OCI-LY1 (cell line): Measurements from ENCODE around the gene USP34.

Source experiments
- H2AFZ ChIP-seq: fragments of 200-600 bp; sonication (generic), shearing (Covaris generic); 2 replicates; pipeline ENCODE4 v1.6.0; 2014; ENCODE audit warnings: antibody characterized with exemption, mild to moderate bottlenecking, low read length
- H3F3A ChIP-seq: fragments of 200-600 bp; sonication (generic), shearing (Covaris generic); 2 replicates; pipeline ENCODE4 v1.6.0; 2014; ENCODE audit warnings: mild to moderate bottlenecking, antibody characterized with exemption, low read length, moderate library complexity; ENCODE audit not compliant: insufficient read depth
- H3K27ac ChIP-seq: fragments of 200-600 bp; sonication (generic); 2 replicates; pipeline ENCODE4 v1.5.1; 2014; ENCODE audit warnings: low read length, mixed run types, mild to moderate bottlenecking, low read depth; ENCODE audit not compliant: poor library complexity, severe bottlenecking
- H3K27me3 ChIP-seq: fragments of 200-600 bp; sonication (generic); 2 replicates; pipeline ENCODE4 v1.6.0; 2014; ENCODE audit warnings: antibody characterized with exemption, mild to moderate bottlenecking, low read length, moderate library complexity; ENCODE audit not compliant: insufficient read depth
- H3K36me3 ChIP-seq: fragments of 200-600 bp; sonication (generic); 2 replicates; pipeline ENCODE4 v1.6.1; 2014; ENCODE audit warnings: mild to moderate bottlenecking, antibody characterized with exemption, low read length, moderate library complexity, mixed read lengths; ENCODE audit not compliant: insufficient read depth
- H3K4me1 ChIP-seq: fragments of 200-600 bp; sonication (generic); 2 replicates; pipeline ENCODE4 v1.5.1; 2014; ENCODE audit warnings: mild to moderate bottlenecking, low read length, moderate library complexity; ENCODE audit not compliant: insufficient read depth, severe bottlenecking
- H3K4me2 ChIP-seq: fragments of 200-600 bp; sonication (generic), shearing (Covaris generic); 2 replicates; pipeline ENCODE4 v1.6.1; 2014; ENCODE audit warnings: low read length
- H3K4me3 ChIP-seq: fragments of 200-600 bp; sonication (generic); 2 replicates; pipeline ENCODE4 v1.5.1; 2014; ENCODE audit warnings: low read length, low read depth, mild to moderate bottlenecking, mixed read lengths; ENCODE audit not compliant: poor library complexity, severe bottlenecking
- H3K79me2 ChIP-seq: fragments of 200-600 bp; shearing (Covaris generic); 2 replicates; pipeline ENCODE4 v1.6.1; 2016; ENCODE audit warnings: mixed run types, low read length, mixed read lengths; ENCODE audit not compliant: insufficient read depth
- H3K9ac ChIP-seq: fragments of 200-600 bp; sonication (generic), shearing (Covaris generic); 2 replicates; pipeline ENCODE4 v1.6.1; 2014; ENCODE audit warnings: mild to moderate bottlenecking, low read length, mixed read lengths
- H3K9me2 ChIP-seq: fragments of 200-600 bp; sonication (generic), shearing (Covaris generic); 2 replicates; pipeline ENCODE4 v1.6.1; 2014; ENCODE audit warnings: low read depth, mild to moderate bottlenecking, low read length, mixed read lengths
- H3K9me3 ChIP-seq: fragments of 200-600 bp; shearing (Covaris generic); 2 replicates; pipeline ENCODE4 v1.6.1; 2014; ENCODE audit warnings: low read length, mixed read lengths
- H4K20me1 ChIP-seq: fragments of 200-600 bp; sonication (generic), shearing (Covaris generic); 2 replicates; pipeline ENCODE4 v1.6.0; 2016; ENCODE audit warnings: mild to moderate bottlenecking, low read length; ENCODE audit not compliant: insufficient read depth
- EZH2 ChIP-seq: fragments of 200-600 bp; sonication (generic), shearing (Covaris generic); IDR thresholded peaks from 2 replicates; pipeline ENCODE4 v1.8.0; 2017; ENCODE audit warnings: borderline replicate concordance, mixed run types, mild to moderate bottlenecking, antibody characterized with exemption, low read length, moderate library complexity, mixed read lengths
- TF ChIP-seq, protein P1 (sequence below): fragments of 200-600 bp; sonication (generic), shearing (Covaris generic); IDR thresholded peaks from 2 replicates; pipeline ENCODE4 v1.5.1; 2017; ENCODE audit warnings: mild to moderate bottlenecking, antibody characterized with exemption, low read length, moderate library complexity, mixed read lengths

Gene USP34

GRCh38 chr2:61193670-61194561 is 277.0 kb downstream of the USP34 start:
- Histone ChIP-seq H3K9me3 (no peaks in the 10 kb centered on the region), H3F3A (no peaks in the 10 kb centered on the region), H3K79me2 (no peaks in the 10 kb centered on the region), H4K20me1 (no peaks in the 10 kb centered on the region), H3K27ac (no peak overlapping the region), H3K36me3 (peaks cover 56% of the 10 kb centered on the region), H3K4me2 (no peak overlapping the region), H3K4me1 (no peaks in the 10 kb centered on the region), H3K9ac (no peak overlapping the region), H3K4me3 (no peak overlapping the region), H2AFZ (no peak overlapping the region), H3K9me2 (no peaks in the 10 kb centered on the region), H3K27me3 (no peaks in the 10 kb centered on the region)
- no peak for TF ChIP-seq EZH2
- TF ChIP-seq, protein P1, sequence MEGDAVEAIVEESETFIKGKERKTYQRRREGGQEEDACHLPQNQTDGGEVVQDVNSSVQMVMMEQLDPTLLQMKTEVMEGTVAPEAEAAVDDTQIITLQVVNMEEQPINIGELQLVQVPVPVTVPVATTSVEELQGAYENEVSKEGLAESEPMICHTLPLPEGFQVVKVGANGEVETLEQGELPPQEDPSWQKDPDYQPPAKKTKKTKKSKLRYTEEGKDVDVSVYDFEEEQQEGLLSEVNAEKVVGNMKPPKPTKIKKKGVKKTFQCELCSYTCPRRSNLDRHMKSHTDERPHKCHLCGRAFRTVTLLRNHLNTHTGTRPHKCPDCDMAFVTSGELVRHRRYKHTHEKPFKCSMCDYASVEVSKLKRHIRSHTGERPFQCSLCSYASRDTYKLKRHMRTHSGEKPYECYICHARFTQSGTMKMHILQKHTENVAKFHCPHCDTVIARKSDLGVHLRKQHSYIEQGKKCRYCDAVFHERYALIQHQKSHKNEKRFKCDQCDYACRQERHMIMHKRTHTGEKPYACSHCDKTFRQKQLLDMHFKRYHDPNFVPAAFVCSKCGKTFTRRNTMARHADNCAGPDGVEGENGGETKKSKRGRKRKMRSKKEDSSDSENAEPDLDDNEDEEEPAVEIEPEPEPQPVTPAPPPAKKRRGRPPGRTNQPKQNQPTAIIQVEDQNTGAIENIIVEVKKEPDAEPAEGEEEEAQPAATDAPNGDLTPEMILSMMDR, result no peak

DNA sequence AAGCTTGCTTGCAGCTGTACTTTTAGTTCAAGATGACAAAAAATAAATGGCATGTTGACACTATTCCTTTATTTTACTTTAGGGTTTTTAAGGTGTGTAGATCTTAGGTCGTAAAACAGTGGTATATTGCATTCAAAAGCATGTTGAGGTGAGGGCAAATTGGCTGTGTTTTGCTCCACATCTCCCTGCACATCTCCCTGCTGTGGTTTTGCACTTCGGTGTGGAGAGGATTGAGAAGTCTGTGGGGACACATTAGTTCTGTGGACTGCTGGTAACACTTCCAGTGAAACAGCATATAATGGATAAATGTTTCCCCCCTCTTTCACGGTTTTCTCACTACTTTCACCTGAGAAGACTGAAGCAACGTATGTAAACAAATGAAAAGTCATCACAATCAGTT is 283.8 kb downstream of the USP34 start:
- Histone ChIP-seq H3K4me1 (no peaks in the 10 kb centered on the region), H3K9ac (no peak overlapping the region), H3K27ac (no peak overlapping the region), H3K4me2 (no peak overlapping the region), H3K4me3 (no peak overlapping the region), H3K79me2 (no peaks in the 10 kb centered on the region), H2AFZ (no peak overlapping the region), H4K20me1 (no peaks in the 10 kb centered on the region), H3K9me2 (no peaks in the 10 kb centered on the region), H3K9me3 (no peaks in the 10 kb centered on the region), H3K36me3 (peaks cover 96% of the 10 kb centered on the region), H3F3A (no peaks in the 10 kb centered on the region), H3K27me3 (no peaks in the 10 kb centered on the region)
- TF ChIP-seq, protein P1, result no peak
- TF ChIP-seq EZH2, result no peak

DNA sequence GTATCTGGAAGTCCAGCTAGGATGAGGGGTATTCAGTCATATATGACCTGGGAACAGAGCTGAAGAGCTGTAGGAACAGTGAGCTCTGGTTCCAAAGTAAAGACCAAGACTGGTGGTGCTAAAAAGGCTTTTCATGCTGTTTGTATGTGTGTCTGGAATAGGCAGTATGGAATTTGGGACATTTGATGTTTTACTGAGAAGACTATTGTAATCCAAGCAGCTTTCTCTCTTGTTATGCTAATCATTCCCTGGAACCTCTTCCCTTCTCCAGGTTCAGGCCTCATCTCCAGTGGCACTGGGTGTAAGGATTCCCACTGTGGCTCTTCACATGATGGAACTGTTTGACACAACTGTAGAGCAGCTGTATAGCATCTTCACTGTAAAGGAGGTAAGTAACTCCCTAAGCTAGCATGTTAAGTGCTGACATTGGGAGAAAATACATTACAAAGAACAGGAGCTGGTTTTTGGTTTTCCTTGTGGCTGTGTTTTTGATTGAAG is 285.6 kb downstream of the USP34 start:
- no peak overlapping the region for H3K27ac ChIP-seq
- H3K9me2 ChIP-seq, result no peaks in the 10 kb centered on the region
- no peaks in the 10 kb centered on the region for H3K79me2 ChIP-seq
- H3F3A ChIP-seq, result no peaks in the 10 kb centered on the region
- H4K20me1 ChIP-seq, result no peaks in the 10 kb centered on the region
- TF ChIP-seq, protein P1, result no peak
- no peak for TF ChIP-seq EZH2
- H2AFZ ChIP-seq, result no peak overlapping the region
- H3K4me2 ChIP-seq, result no peak overlapping the region
- H3K9me3 ChIP-seq, result no peaks in the 10 kb centered on the region
- peaks cover 99% of the 10 kb centered on the region for H3K36me3 ChIP-seq
- peaks cover 15% of the 10 kb centered on the region for H3K4me1 ChIP-seq
- H3K4me3 ChIP-seq, result no peak overlapping the region
- no peak overlapping the region for H3K9ac ChIP-seq
- H3K27me3 ChIP-seq, result no peaks in the 10 kb centered on the region
